Right ventricle myocardium superior (tissue), 1 donor: Measurements from ENCODE around the gene RNF182. TPM values are rescaled to one million over a fixed set of nuclear protein-coding genes. Genes with fewer than 3 reads are reported as not detected.
A peak's percentile ranks its signal among the peaks of the same experiment; 100 is the strongest.
"Not testable (repeated sequence)": the region's sequence is repeated elsewhere in the genome, so short reads cannot be mapped to it uniquely, and the experiment has no call there.

Experiments
- ATAC-seq: fragments of 200-7000 bp; cut with Tn5 transposase; one replicate; pipeline ENCODE4 v1.9.1; 2020; ENCODE audit warnings: mild to moderate bottlenecking; ENCODE audit not compliant: poor library complexity
- DNase-seq: peaks from one replicate; pipeline ENCODE4 v3.0.0-alpha.2; 2020
- intact Hi-C: fragments of 100-400 bp; cut with DNase I; formaldehyde crosslinking; loops from one replicate; pipeline ENCODE4 v1.11.2; 2022
- long read RNA-seq: library from polyadenylated mRNA; unstranded; transcript quantifications from one replicate; pipeline ENCODE4 v2.0.0, GENCODE V29; 2021
- total RNA-seq: library from RNA; stranded (reverse); fragmentation: NEBNext Ultra II Directional; extraction: Animal tissue kit (Norgen Biotek cat#: 25700); gene quantifications from one replicate; pipeline ENCODE4 v1.2.1, GENCODE V29; 2021
- donor health status: DM: no; HTN: yes; CAD: no; lungs with severe emphysema.

The RNF182 gene
- not detected for total RNA-seq
- long read RNA-seq, result 0 reads

GRCh38 chr6:13924949-13925881 is at the start of gene RNF182:
Gene RNF182 (plus strand): TSS chr6:13924952. CDS start chr6:13977120, 52,168 bp downstream.
- ATAC-seq, result peak; percentile 80
- intact Hi-C loops, result no loop called here
- no peak for DNase-seq

GRCh38 chr6:13877051-13877450 is 47.7 kb upstream of the RNF182 start:
- intact Hi-C loops, result no loop called here
- no peak for DNase-seq

GRCh38 chr6:13880061-13880663 is 44.6 kb upstream of the RNF182 start:
- ATAC-seq, DNase-seq, intact Hi-C loops: not testable (repeated sequence)

More at GRCh38 chr6:13877051-13877450, 47.7 kb upstream of the RNF182 start:
- no peak for ATAC-seq

GRCh38 chr6:13881621-13882165 is 43.1 kb upstream of the RNF182 start:
- intact Hi-C loops, result no loop called here
- DNase-seq, result no peak
- no peak for ATAC-seq

- intact Hi-C loops, result no loop called here
- DNase-seq, result no peak
- ATAC-seq, result no peak
Measured at GRCh38 chr6:13883966-13884365, 40.8 kb upstream of the RNF182 start.

DNA sequence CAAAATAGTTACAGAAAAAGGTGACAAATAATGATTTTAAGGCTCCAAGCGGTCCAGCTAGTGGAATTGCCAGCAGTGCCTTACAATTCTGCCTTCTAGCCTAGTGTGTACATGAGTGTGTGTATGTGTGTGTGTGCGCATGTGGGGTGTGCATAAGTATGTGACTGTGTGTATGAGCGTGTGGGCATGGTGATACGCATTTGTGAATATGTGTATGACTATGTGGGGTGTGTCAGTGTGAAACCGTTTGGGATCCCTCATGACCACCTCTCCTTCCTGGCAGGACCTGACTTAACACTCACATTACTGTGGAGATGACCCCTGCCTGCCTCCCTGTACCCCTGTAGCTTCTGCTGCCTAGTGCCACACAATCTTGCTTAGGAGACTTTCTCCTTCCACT is 40.4 kb upstream of the RNF182 start:
- DNase-seq (no peak), ATAC-seq (no peak)
- intact Hi-C loops, result no loop called here

DNA sequence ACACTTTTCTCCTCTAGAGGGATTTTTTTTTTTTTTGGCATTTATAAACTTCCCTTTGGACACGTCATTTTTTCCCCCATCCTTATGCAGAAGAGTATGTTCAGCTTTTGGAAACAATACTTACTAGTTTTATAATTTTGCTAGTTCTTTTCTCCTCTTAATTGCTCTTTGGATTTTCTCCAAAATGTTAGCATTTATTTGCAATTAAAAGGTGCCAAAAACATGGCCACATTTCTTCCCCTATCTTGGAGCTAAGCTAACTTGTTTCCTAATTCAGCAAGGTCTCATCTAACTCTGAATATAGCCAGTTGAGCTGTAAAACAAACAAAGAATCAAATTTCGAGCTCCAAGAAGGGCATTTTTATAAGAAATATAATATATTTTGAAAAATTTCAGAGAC is 39.2 kb upstream of the RNF182 start:
- no peak for ATAC-seq
- intact Hi-C loops, result no loop called here
- no peak for DNase-seq

- intact Hi-C loops, result no loop called here
- no peak for DNase-seq
- ATAC-seq, result no peak
Measured at GRCh38 chr6:13886949-13887348, 37.8 kb upstream of the RNF182 start.

DNA sequence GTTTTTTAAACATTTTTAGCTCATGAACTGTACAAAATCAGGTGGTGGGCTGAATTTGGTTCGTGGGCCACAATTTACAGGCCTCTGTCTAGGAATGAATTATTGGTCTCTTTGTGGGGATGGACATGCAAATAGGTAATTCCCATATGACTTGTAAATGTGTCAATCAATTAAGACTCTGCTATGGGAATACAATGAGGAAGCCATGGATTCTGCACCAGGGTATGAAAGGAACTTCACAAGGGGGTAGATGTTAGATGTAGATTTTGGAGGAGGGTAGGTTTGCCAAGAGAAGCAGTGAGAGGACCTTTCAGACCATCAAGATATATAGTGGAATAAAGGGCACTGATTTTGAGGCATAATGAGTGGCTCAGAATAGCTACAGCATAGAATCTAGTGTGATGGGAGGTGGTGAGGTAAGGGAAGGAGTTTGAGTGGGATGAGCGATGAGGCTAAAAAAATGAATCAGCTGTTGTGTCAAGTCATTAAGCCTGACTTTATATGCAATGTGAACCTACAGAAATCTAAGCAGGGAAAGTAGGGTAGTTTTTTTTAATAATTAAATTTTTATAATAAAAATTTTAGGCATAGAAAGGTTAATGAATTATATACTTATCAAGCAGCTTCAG is 32.6 kb upstream of the RNF182 start:
- no peak for DNase-seq
- no peak for ATAC-seq
- intact Hi-C loops, result no loop called here

- ATAC-seq (no peak), DNase-seq (no peak)
- intact Hi-C loops, result no loop called here
Measured at GRCh38 chr6:13902922-13903321, 21.8 kb upstream of the RNF182 start.

DNA sequence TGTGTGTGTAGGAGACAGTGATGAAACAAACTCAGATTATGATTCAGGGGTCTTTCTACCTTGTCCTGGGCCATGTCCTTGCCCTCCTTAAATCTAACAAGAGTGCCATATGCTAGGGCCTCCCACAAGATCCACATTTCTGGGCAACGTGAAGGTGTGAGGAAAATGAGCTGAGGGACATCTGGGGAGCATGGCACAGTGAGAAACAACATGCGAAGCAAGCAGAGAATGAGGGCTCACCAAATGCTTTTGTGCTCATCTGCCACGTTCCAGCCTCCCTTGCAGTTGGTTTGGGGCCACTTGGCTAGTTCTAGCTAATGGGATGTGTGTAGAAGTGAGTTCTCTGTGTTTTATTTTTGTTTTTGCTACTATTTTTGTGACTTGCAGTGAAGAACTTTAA is 21.4 kb upstream of the RNF182 start:
- no peak for DNase-seq
- intact Hi-C loops, result no loop called here
- ATAC-seq, result no peak

- intact Hi-C loops, result loop anchor here (5.0 kb wide), 3 partner anchors 140 to 235 kb away; no protein-coding TSS in a partner anchor
- ATAC-seq (no peak), DNase-seq (no peak)
Measured at GRCh38 chr6:13907001-13907350, 17.8 kb upstream of the RNF182 start.

GRCh38 chr6:13907614-13908215 is 17.0 kb upstream of the RNF182 start:
- intact Hi-C loops, result loop anchor here (5.0 kb wide), 3 partner anchors 140 to 235 kb away; no protein-coding TSS in a partner anchor
- DNase-seq (no peak), ATAC-seq (no peak)

- DNase-seq, result no peak
- ATAC-seq, result peak; percentile 66
- intact Hi-C loops, result loop anchor here (5.0 kb wide), 3 partner anchors 138 to 233 kb away; no protein-coding TSS in a partner anchor
Measured at GRCh38 chr6:13908955-13909381, 15.8 kb upstream of the RNF182 start.

DNA sequence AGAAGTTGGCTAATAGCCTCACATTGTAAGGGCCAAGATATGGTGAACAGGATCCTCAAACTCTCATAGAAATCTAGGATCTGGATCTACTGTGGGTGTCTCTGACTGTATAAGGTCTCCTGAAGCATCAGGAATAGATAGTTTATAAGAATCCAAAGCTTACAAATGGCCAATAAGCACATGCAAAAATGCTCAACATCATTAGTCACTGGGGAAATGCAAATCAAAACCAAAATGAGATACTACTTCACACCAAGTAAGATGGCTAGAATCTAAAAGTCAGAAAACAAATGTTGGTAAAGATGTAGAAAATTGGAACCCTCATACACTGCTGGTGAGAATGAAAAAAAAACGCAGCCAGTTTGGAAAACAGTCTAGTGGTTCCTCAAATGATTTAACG is 14.3 kb upstream of the RNF182 start:
- intact Hi-C loops, result no loop called here
- no peak for DNase-seq
- no peak for ATAC-seq

DNA sequence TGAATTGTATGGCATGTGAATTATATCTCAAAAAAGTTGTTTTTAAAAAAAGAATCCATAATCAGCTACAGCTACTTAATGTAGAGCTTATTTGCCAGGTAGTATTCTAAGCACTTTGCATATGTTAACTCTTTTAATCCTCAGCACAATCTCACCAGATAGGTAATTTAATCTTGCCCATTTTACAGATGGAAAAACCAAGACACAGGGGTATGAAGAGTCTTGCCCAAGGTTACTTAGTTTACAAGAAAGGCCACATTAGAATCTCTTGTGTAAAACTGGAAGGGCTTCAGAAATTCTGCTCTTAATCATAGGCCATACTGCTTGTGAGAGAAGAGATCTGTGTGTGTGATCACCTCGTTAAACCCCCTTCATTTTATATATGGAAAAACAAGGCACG is 13.4 kb upstream of the RNF182 start:
- DNase-seq, result no peak
- no peak for ATAC-seq
- intact Hi-C loops, result no loop called here

- ATAC-seq (no peak), DNase-seq (no peak)
- intact Hi-C loops, result no loop called here
Measured at GRCh38 chr6:13913226-13914001, 11.3 kb upstream of the RNF182 start.

DNA sequence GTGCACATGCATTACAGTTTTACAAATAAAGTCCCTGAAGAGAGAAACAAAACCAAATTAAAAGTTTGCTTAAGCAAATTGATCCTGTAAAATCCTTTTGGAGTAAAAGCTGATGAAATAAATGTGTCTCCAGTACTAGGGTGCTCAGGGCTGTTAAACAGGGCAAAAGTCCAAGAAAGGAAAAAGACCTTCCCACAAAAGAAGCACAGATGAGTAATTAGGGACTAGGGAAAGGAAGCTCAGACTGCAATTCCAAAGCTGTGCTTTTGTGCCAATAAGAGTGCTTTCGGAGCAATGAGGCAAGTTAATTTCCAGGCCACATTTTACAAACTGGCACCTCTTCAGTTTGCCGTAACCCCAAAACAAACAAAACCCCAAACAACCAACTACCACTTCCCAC is 10.4 kb upstream of the RNF182 start:
- ATAC-seq, result no peak
- intact Hi-C loops, result no loop called here
- DNase-seq, result no peak
